Gastroesophageal sphincter (tissue), 4 donors: ENCODE data around the gene UST. TPM values are rescaled to one million over a fixed set of nuclear protein-coding genes. Genes with fewer than 3 reads are reported as not detected.

ENCODE experiments used
- ATAC-seq: fragments of 150-250 bp; one replicate; pipeline ENCODE4 v1.9.1; 2016; ENCODE audit warnings: mild to moderate bottlenecking, moderate library complexity
- H3K27ac ChIP-seq, 4 donors: fragments of 200-600 bp; sonication (generic) in 3 of 4; 1 replicate in 3 of 4; 2 replicates in 1 of 4; pipeline ENCODE4 v1.5.1; 2016 to 2019
- H3K27me3 ChIP-seq: fragments of 200-600 bp; sonication (generic); one replicate; pipeline ENCODE4 v1.5.1; 2019
- H3K36me3 ChIP-seq, 2 donors: fragments of 200-600 bp; sonication (generic); one replicate each; pipeline ENCODE4 v1.5.1; 2019; ENCODE audit warnings: control low read depth in 1 of 2
- H3K4me1 ChIP-seq, 3 donors: fragments of 200-600 bp; sonication (generic); 1 replicate in 2 of 3; 2 replicates in 1 of 3; pipeline ENCODE4 v1.5.1; 2016 to 2019; ENCODE audit warnings: control low read depth in 2 of 3
- H3K4me3 ChIP-seq, 2 donors: fragments of 200-600 bp; sonication (generic); one replicate each; pipeline ENCODE4 v1.5.1; 2019; ENCODE audit warnings: mild to moderate bottlenecking in 1 of 2, moderate library complexity in 1 of 2
- H3K9me3 ChIP-seq, 3 donors: fragments of 200-600 bp; sonication (generic); one replicate each; pipeline ENCODE4 v1.5.1; 2017 to 2019; ENCODE audit warnings: control low read depth in 2 of 3
- CTCF ChIP-seq, 4 experiments: fragments of 200-600 bp in 2 of 4; fragments of 450-650 bp in 2 of 4; sonication (generic) in 1 of 4; IDR thresholded peaks; one replicate each; pipeline ENCODE4 v1.5.1; 2017 to 2019; ENCODE audit warnings: antibody characterized with exemption in 4 of 4, mild to moderate bottlenecking in 2 of 4, moderate library complexity in 2 of 4
- EP300 ChIP-seq: sonication (generic); formaldehyde crosslinking; IDR thresholded peaks from one replicate; pipeline ENCODE4 v1.6.1; 2017; ENCODE audit warnings: antibody characterized with exemption, mild to moderate bottlenecking
- POLR2A ChIP-seq, 2 donors: fragments of 450-650 bp; IDR thresholded peaks; one replicate each; pipeline ENCODE4 v1.6.1; 2017; ENCODE audit warnings: antibody characterized with exemption in 2 of 2, mild to moderate bottlenecking in 2 of 2, moderate library complexity in 1 of 2
- POLR2AphosphoS5 ChIP-seq: sonication (generic); formaldehyde crosslinking; IDR thresholded peaks from one replicate; pipeline ENCODE4 v1.6.1; 2017; ENCODE audit warnings: antibody characterized with exemption
- WGBS, 2 donors: methylation state at CpG; one replicate each; pipeline ENCODE4 v1.1.5; 2018; ENCODE audit warnings: low coverage in 1 of 2; 5-methylcytosine and 5-hydroxymethylcytosine counted together
- total RNA-seq, 4 donors: library from RNA; depleted of rRNA; stranded (reverse); fragments of >200 nt; gene quantifications; one replicate each; pipeline ENCODE4 v1.1.0, GENCODE V29; 2016

UST gene
- total RNA-seq, 4 donors from 2014 or later = 17.4 to 48.1 (median 32.4) TPM

GRCh38 chr6:148924226-148925012 lies 177.6 kb downstream of the UST start:
- WGBS, 2 donors = 86 to 92% methylated on average over 5 to 7 of the region's 8 CpGs
- H3K9me3 ChIP-seq = no peaks in the 10 kb centered on the region
- TF ChIP-seq POLR2A (IDR thresholded peaks at IDR 0.05) (no peak), EP300 (no peak), POLR2AphosphoS5 (no peak), CTCF (IDR thresholded peaks at IDR 0.05) (no peak)
- no peaks in the 10 kb centered on the region for H3K4me1 ChIP-seq
- no peak for ATAC-seq
- no peaks in the 10 kb centered on the region for H3K27me3 ChIP-seq
- H3K36me3 ChIP-seq = no peaks in the 10 kb centered on the region
- H3K27ac ChIP-seq = no peak overlapping the region
- no peak overlapping the region for H3K4me3 ChIP-seq

- WGBS, 2 donors = 65 to 90% methylated on average over 2 of the region's 2 CpGs
- no peak overlapping the region for H3K4me3 ChIP-seq
Observed at GRCh38 chr6:148925701-148926100, 178.9 kb downstream of the UST start.

GRCh38 chr6:148926478-148926877 lies 179.6 kb downstream of the UST start:
- no peaks in the 10 kb centered on the region for H3K36me3 ChIP-seq
- H3K27me3 ChIP-seq = no peaks in the 10 kb centered on the region
- ATAC-seq = no peak
- no peak overlapping the region for H3K27ac ChIP-seq
- H3K9me3 ChIP-seq = no peaks in the 10 kb centered on the region
- no peak overlapping the region for H3K4me3 ChIP-seq
- no peaks in the 10 kb centered on the region for H3K4me1 ChIP-seq
- 80 to 100% methylated on average over 2 of the region's 2 CpGs for WGBS, 2 donors
- TF ChIP-seq CTCF (IDR thresholded peaks at IDR 0.05) (no peak), EP300 (no peak), POLR2AphosphoS5 (no peak), POLR2A (IDR thresholded peaks at IDR 0.05) (no peak)

More at GRCh38 chr6:148925701-148926100, 178.9 kb downstream of the UST start:
- Histone ChIP-seq H3K9me3 (no peaks in the 10 kb centered on the region), H3K4me1 (no peaks in the 10 kb centered on the region), H3K27ac (no peak overlapping the region), H3K27me3 (no peaks in the 10 kb centered on the region), H3K36me3 (no peaks in the 10 kb centered on the region)
- no peak for ATAC-seq
- no peak for TF ChIP-seq POLR2A (IDR thresholded peaks at IDR 0.05)
- TF ChIP-seq CTCF (IDR thresholded peaks at IDR 0.05) = no peak
- no peak for TF ChIP-seq EP300
- TF ChIP-seq POLR2AphosphoS5 = no peak

- no peaks in the 10 kb centered on the region for H3K27me3 ChIP-seq
- H3K27ac ChIP-seq = no peak overlapping the region
- no peaks in the 10 kb centered on the region for H3K9me3 ChIP-seq
- TF ChIP-seq POLR2A (IDR thresholded peaks at IDR 0.05) (no peak), CTCF (IDR thresholded peaks at IDR 0.05) (no peak), POLR2AphosphoS5 (no peak), EP300 (no peak)
- ATAC-seq = no peak
- no peak overlapping the region for H3K4me3 ChIP-seq
- WGBS, 2 donors = 90 to 100% methylated on average over 1 of the region's 1 CpG
- H3K36me3 ChIP-seq = no peaks in the 10 kb centered on the region
- no peaks in the 10 kb centered on the region for H3K4me1 ChIP-seq
Observed at GRCh38 chr6:148927586-148927985, 180.8 kb downstream of the UST start.

GRCh38 chr6:148928811-148929210 lies 182.0 kb downstream of the UST start:
- H3K27ac ChIP-seq = no peak overlapping the region
- H3K36me3 ChIP-seq = no peaks in the 10 kb centered on the region
- no peak for ATAC-seq
- H3K4me1 ChIP-seq = no peaks in the 10 kb centered on the region
- H3K4me3 ChIP-seq = no peak overlapping the region
- TF ChIP-seq EP300 (no peak), POLR2AphosphoS5 (no peak), CTCF (IDR thresholded peaks at IDR 0.05) (no peak), POLR2A (IDR thresholded peaks at IDR 0.05) (no peak)
- WGBS, 2 donors = 92% methylated on average over 1 of the region's 1 CpG; no CpG with 5 or more reads in 1 of the 2 donors
- H3K27me3 ChIP-seq = no peaks in the 10 kb centered on the region
- no peaks in the 10 kb centered on the region for H3K9me3 ChIP-seq
